Kidney (tissue), 14 donors: ENCODE results near the gene PERM1. TPM values are rescaled to one million over a fixed set of nuclear protein-coding genes. Genes with fewer than 3 reads are reported as not detected.

Experiments
- DNase-seq, 5 donors: peaks; one replicate each; pipeline ENCODE4 v3.0.0-alpha.2; 2013 to 2020
- FAIRE-seq: peaks from 2 replicates; lab custom pipeline; 2012; peaks lifted over from hg19 to GRCh38; lab: Jason Lieb, UNC
- H3K27ac ChIP-seq, 2 donors: one replicate each; pipeline ENCODE4 v1.7.0; 2013; ENCODE audit warnings: low read depth in 2 of 2, low read length in 2 of 2, inconsistent platforms in 1 of 2
- H3K27me3 ChIP-seq: one replicate; pipeline ENCODE4 v1.7.1; 2013; ENCODE audit warnings: low read length, inconsistent platforms; ENCODE audit not compliant: control insufficient read depth, insufficient read depth
- H3K36me3 ChIP-seq, 3 donors: one replicate each; pipeline versions ENCODE4 v1.7.0 to v1.7.1; 2013; ENCODE audit warnings: low read length in 3 of 3, control low read depth in 1 of 3, inconsistent platforms in 1 of 3; ENCODE audit not compliant: insufficient read depth in 3 of 3, control insufficient read depth in 2 of 3
- H3K4me1 ChIP-seq, 3 donors: one replicate each; pipeline versions ENCODE4 v1.7.0 to v1.7.1; 2013; ENCODE audit warnings: low read length in 3 of 3, inconsistent platforms in 1 of 3, low read depth in 1 of 3; ENCODE audit not compliant: control insufficient read depth in 2 of 3, insufficient read depth in 2 of 3
- H3K4me3 ChIP-seq, 3 donors: one replicate each; pipeline versions ENCODE4 v1.7.0 to v1.8.1; 2013; ENCODE audit warnings: low read length in 3 of 3, control low read depth in 1 of 3, inconsistent platforms in 1 of 3
- H3K9ac ChIP-seq, 3 donors: one replicate each; pipeline versions ENCODE4 v1.7.0 to v1.7.1; 2013; ENCODE audit warnings: low read length in 3 of 3, control low read depth in 1 of 3, inconsistent platforms in 1 of 3
- H3K9me3 ChIP-seq, 3 donors: one replicate each; pipeline versions ENCODE4 v1.7.0 to v1.7.1; 2013; ENCODE audit warnings: low read length in 3 of 3, control low read depth in 1 of 3, inconsistent platforms in 1 of 3; ENCODE audit not compliant: control insufficient read depth in 2 of 3, insufficient read depth in 1 of 3
- intact Hi-C: fragments of 100-400 bp; cut with DNase I; formaldehyde crosslinking; loops from one replicate; pipeline ENCODE4 v1.11.1; 2022
- polyA plus RNA-seq: library from polyadenylated mRNA; stranded (reverse); fragments of 350-450 nt; fragmentation: Illumina TruSeq; extraction: RNeasy Lipid Tissue Mini Kit (QIAGEN cat#74804); gene quantifications from one replicate; pipeline ENCODE4 v1.2.3, GENCODE V29; 2014; ENCODE audit warnings: low read depth, low replicate concordance; ENCODE audit not compliant: insufficient read depth
- total RNA-seq: library from RNA; stranded (reverse); fragmentation: NEBNext Ultra II Directional; extraction: Animal tissue kit (Norgen Biotek cat#: 25700); gene quantifications from one replicate; pipeline ENCODE4 v1.2.1, GENCODE V29; 2021
- TF ChIP-seq, protein P1 (sequence below): IDR thresholded peaks from 3 replicates; pipeline ENCODE4 v1.5.1; 2012; ENCODE audit warnings: mild to moderate bottlenecking, moderate library complexity, borderline replicate concordance; ENCODE audit not compliant: insufficient read depth; ENCODE audit errors: extremely low read depth
- donor health status: control.
- donor health status: control.
- donor health status: control.
- donor health status: control.
- donor health status: control.
- donor health status: DM: yes; HTN: yes; CAD: no.
- donor health status: Normal renal cell carcinoma (clear cell type).

The PERM1 gene
- total and polyA plus RNA-seq, 2 donors from 2014 or later, result 0.25 to 0.86 TPM

DNA sequence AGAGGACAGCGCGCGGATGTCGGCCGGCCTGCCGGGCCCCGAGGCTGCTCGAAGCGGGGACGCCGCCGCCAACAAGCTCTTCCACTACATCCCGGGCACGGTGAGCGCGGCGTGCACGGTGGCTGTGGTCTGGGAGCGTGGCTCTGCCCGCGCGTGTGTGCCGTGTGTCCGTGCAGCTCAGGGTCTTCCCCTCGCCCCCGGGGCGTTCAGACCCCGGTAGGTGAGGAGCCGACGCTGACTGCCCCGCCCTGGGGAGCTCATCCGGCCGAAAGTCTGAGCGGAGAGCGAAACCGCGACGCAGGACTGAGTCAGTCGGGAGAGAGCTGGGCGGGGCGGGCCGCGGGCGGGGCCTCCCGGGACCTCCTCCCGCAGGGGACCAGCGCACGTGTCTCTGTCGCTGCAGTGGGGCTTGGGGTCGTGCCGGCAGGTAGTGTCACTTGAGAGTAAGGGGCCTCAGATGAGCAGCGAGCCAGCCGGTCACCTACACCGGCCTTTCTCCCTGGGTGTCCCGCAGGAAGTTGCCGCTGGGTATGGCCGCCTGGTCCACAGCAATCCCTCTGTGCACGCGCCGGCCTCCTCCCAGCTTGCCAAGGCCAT, 15.1 kb downstream of the PERM1 start:
- Histone ChIP-seq H3K27ac (peak overlapping the region in 1 of 2 donors; percentile 22), H3K4me3 (peak overlapping the region; percentile 26 to 66 (median 60)), H3K36me3 (no peaks in the 10 kb centered on the region), H3K9ac (peak overlapping the region in 2 of 3 donors; percentile 6 to 12), H3K9me3 (no peaks in the 10 kb centered on the region), H3K27me3 (peaks cover 9% of the 10 kb centered on the region), H3K4me1 (peaks cover 0 to 7% (median 0%) of the 10 kb centered on the region in 3 donors)
- DNase-seq (peak; percentile 44 to 94 (median 68)), FAIRE-seq (no peak)
- intact Hi-C loops, result no loop called here
- TF ChIP-seq, protein P1, sequence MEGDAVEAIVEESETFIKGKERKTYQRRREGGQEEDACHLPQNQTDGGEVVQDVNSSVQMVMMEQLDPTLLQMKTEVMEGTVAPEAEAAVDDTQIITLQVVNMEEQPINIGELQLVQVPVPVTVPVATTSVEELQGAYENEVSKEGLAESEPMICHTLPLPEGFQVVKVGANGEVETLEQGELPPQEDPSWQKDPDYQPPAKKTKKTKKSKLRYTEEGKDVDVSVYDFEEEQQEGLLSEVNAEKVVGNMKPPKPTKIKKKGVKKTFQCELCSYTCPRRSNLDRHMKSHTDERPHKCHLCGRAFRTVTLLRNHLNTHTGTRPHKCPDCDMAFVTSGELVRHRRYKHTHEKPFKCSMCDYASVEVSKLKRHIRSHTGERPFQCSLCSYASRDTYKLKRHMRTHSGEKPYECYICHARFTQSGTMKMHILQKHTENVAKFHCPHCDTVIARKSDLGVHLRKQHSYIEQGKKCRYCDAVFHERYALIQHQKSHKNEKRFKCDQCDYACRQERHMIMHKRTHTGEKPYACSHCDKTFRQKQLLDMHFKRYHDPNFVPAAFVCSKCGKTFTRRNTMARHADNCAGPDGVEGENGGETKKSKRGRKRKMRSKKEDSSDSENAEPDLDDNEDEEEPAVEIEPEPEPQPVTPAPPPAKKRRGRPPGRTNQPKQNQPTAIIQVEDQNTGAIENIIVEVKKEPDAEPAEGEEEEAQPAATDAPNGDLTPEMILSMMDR, result no peak

DNA sequence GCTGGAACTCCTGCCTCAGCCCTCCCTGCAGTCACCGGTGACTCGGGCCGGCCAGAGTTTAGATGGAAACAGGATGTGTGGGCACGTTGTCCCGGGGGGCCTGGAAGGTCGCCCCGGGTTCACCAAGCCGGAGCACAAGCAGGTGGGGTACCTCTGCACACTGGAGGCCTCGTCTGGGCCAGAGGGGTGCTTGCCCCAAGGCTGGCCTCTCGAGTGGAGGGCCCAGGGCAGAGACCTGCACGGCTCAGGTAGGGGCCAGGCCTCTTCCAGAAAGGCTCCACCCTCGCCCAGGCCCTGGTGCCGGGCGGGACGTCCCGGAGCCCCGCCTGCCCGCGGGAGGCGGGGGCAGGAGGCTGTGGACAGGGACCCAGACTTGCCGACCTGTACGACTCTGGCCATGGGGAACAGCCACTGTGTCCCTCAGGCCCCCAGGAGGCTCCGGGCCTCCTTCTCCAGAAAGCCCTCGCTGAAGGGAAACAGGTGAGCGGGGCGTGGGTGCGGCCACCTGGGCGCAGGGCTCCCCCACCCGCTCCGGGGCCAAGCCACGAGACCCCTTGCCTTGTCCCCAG, 15.7 kb downstream of the PERM1 start, which contains the start of gene PLEKHN1:
Gene PLEKHN1 (plus strand): TSS at position 348 of the 569 bp plus-strand sequence. CDS start 50 bp downstream, at position 398.
- no peak for FAIRE-seq
- DNase-seq, result peak in 1 of 5 donors; percentile 58
- no peaks in the 10 kb centered on the region for H3K36me3 ChIP-seq
- H3K27ac ChIP-seq, result peak within 1 kb of the TSS in 1 of 2 donors; percentile 22
- no peaks in the 10 kb centered on the region for H3K9me3 ChIP-seq
- peaks cover 0 to 7% (median 0%) of the 10 kb centered on the region in 3 donors for H3K4me1 ChIP-seq
- intact Hi-C loops, result no loop called here
- TF ChIP-seq, protein P1, result no peak
- H3K27me3 ChIP-seq, result peaks cover 9% of the 10 kb centered on the region
- H3K9ac ChIP-seq, result peak within 1 kb of the TSS in 2 of 3 donors; percentile 6 to 12
- H3K4me3 ChIP-seq, result peak within 1 kb of the TSS; percentile 26 to 66 (median 60)

DNA sequence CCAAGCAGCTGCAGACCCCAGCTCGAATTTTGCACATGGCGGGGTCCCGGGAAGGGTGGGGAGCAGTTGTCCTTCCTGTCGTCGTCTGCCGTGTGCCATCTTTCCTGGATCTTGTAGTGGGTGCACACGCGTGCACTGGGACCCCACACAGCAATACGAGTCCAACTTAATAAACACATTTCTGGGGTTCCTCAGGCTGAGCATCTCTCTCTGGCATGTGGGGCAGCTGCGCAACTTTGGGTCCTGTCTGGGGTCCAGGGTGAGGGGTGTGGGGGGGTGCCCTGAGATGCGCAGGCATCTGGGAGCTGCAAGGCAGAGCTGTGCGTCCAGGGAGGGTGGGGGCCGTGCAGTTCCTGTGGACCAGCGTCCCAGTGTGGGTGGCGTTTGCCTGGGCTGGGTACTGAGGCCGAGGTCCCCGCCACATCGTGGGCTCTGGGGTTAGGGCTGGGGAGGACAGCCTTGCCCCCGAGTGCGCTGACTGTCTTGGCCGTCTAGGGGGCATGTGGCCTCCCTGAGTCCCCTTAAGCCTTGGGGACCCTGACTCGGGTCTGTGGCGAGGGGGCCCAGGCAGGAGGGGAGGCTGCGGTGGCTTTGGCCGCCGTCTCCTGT, 16.3 kb downstream of the PERM1 start:
- DNase-seq (no peak), FAIRE-seq (no peak)
- TF ChIP-seq, protein P1, result no peak
- Histone ChIP-seq H3K9ac (no peak overlapping the region), H3K27ac (no peak overlapping the region), H3K4me3 (no peak overlapping the region), H3K36me3 (no peaks in the 10 kb centered on the region), H3K27me3 (peaks cover 8% of the 10 kb centered on the region), H3K4me1 (peaks cover 0 to 7% (median 0%) of the 10 kb centered on the region in 3 donors), H3K9me3 (no peaks in the 10 kb centered on the region)
- intact Hi-C loops, result no loop called here
